H1 (cell line): ENCODE data around the gene IGF2R. TPM values are rescaled to one million over a fixed set of nuclear protein-coding genes. Genes with fewer than 3 reads are reported as not detected.

Experiments
- BACH1 ChIP-seq: IDR thresholded peaks from 2 replicates; pipeline ENCODE4 v1.6.1; 2012; ENCODE audit warnings: low read length, improper control_type of control experiment
- SAP30 ChIP-seq: fragments of 300-600 bp; sonication (generic); IDR thresholded peaks from 2 replicates; pipeline ENCODE4 v1.7.1; 2012; ENCODE audit warnings: low read length, moderate library complexity, mild to moderate bottlenecking, inconsistent platforms; ENCODE audit not compliant: insufficient read depth, insufficient replicate concordance
- polyA plus RNA-seq, 7 experiments: library from polyadenylated mRNA; depleted of rRNA in 3 of 7; stranded (reverse) in 5 of 7; unstranded in 2 of 7; fragments of >200 nt in 5 of 7; fragments of 200-250 nt in 2 of 7; gene quantifications; 1 replicate in 5 of 7; 2 replicates in 1 of 7; 4 replicates in 1 of 7; pipeline versions ENCODE4 v1.2.1 to v1.2.3, GENCODE V29; 2011 to 2013; ENCODE audit warnings: missing spikeins in 2 of 7, mixed read lengths in 2 of 7
- total RNA-seq: library from RNA; stranded (reverse); fragmentation: NEBNext Ultra II Directional; extraction: Animal tissue kit (Norgen Biotek cat#: 25700); gene quantifications from 2 replicates; pipeline ENCODE4 v1.2.1, GENCODE V29; 2021
- TF ChIP-seq, protein P1 (sequence below), 3 experiments: IDR thresholded peaks; 1 replicate in 2 of 3; 2 replicates in 1 of 3; pipeline versions ENCODE4 v1.5.1 to v1.6.1; 2011; ENCODE audit warnings: low read length in 3 of 3, mild to moderate bottlenecking in 3 of 3, inconsistent platforms in 2 of 3, low read depth in 1 of 3, moderate library complexity in 1 of 3; ENCODE audit not compliant: insufficient read depth in 1 of 3; ENCODE audit errors: control extremely low read depth in 1 of 3

IGF2R gene
- total and polyA plus RNA-seq, 2 of the 8 experiments (the other 6 are each of a cell fraction or from before 2014, with no cell fraction given), result 20.6 to 74.1 TPM

DNA sequence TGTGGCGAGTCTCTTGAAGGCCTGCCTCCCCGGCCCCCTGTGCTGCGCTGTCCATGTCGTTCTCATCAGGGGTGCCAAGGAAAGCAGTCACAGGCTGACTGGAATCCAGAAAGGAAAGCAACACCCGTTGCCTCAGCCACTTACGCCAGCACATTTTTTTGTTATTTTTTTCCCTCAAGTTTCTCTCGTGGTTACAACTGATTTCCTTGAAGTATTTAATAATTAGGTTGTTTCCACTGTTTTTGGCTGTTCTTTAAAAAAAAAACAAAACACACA is 134.9 kb downstream of the IGF2R start (continued):
- TF ChIP-seq SAP30, result no peak
- TF ChIP-seq BACH1, result no peak
- TF ChIP-seq, protein P1, sequence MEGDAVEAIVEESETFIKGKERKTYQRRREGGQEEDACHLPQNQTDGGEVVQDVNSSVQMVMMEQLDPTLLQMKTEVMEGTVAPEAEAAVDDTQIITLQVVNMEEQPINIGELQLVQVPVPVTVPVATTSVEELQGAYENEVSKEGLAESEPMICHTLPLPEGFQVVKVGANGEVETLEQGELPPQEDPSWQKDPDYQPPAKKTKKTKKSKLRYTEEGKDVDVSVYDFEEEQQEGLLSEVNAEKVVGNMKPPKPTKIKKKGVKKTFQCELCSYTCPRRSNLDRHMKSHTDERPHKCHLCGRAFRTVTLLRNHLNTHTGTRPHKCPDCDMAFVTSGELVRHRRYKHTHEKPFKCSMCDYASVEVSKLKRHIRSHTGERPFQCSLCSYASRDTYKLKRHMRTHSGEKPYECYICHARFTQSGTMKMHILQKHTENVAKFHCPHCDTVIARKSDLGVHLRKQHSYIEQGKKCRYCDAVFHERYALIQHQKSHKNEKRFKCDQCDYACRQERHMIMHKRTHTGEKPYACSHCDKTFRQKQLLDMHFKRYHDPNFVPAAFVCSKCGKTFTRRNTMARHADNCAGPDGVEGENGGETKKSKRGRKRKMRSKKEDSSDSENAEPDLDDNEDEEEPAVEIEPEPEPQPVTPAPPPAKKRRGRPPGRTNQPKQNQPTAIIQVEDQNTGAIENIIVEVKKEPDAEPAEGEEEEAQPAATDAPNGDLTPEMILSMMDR (IDR thresholded peaks at IDR 0.05; ENCODE audit: control extremely low read depth in 1 of 3, insufficient read depth in 1 of 3, low read depth in 1 of 3, low read length in 3 of 3), result no peak
